IMR-90 (cell line): ENCODE measurements around the gene HMG20A. TPM values are rescaled to one million over a fixed set of nuclear protein-coding genes. Genes with fewer than 3 reads are reported as not detected.

Source experiments
- ATAC-seq: fragments of 200-7000 bp; cut with Tn5 transposase; 2 replicates; pipeline ENCODE4 v1.9.1; 2020; ENCODE audit warnings: low read depth, mild to moderate bottlenecking, moderate library complexity
- BruUV-seq: library from RNA; stranded (reverse); fragments of 400-500 nt; replicated peaks from 2 replicates; lab custom pipeline; 2021; lab: Mats Ljungman, UMichigan
- CTCF ChIA-PET: fragments of 300-600 bp; formaldehyde crosslinking; extraction: SDS; loops from one replicate; lab custom pipeline; 2021; ENCODE audit warnings: antibody characterized with exemption; lab: Yijun Ruan, JAX
- POLR2A ChIA-PET: fragments of 300-600 bp; sonication (Branson Sonifier 250); formaldehyde crosslinking; loops from one replicate; lab custom pipeline; 2022; ENCODE audit warnings: antibody characterized with exemption; ENCODE audit not compliant: unreplicated experiment; lab: Charles Lee
- DNase-seq: peaks from one replicate; pipeline ENCODE4 v3.0.0; 2013
- H2AFZ ChIP-seq: replicated peaks from 2 replicates; pipeline ENCODE3; 2013; ENCODE audit warnings: low read length, mild to moderate bottlenecking; ENCODE audit not compliant: poor library complexity
- H2AK5ac ChIP-seq: 2 replicates; pipeline ENCODE4 v1.6.1; 2013; ENCODE audit warnings: low read depth, low read length, inconsistent platforms
- H2AK9ac ChIP-seq: replicated peaks from 2 replicates; pipeline ENCODE3; 2013; ENCODE audit warnings: mild to moderate bottlenecking, low read depth, low read length, moderate library complexity; ENCODE audit not compliant: poor library complexity
- H2BK120ac ChIP-seq: 2 replicates; pipeline ENCODE4 v1.6.1; 2013; ENCODE audit warnings: low read depth, low read length, inconsistent platforms
- H2BK15ac ChIP-seq: 3 replicates; pipeline ENCODE4 v1.6.1; 2013; ENCODE audit warnings: low read depth, low read length, inconsistent platforms
- H2BK20ac ChIP-seq: 2 replicates; pipeline ENCODE4 v1.6.1; 2013; ENCODE audit warnings: low read depth, mild to moderate bottlenecking, inconsistent platforms, low read length, moderate library complexity
- H2BK5ac ChIP-seq: 2 replicates; pipeline ENCODE4 v1.6.1; 2013; ENCODE audit warnings: mild to moderate bottlenecking, low read depth, low read length, inconsistent platforms; ENCODE audit not compliant: poor library complexity, severe bottlenecking
- H3K14ac ChIP-seq: replicated peaks from 2 replicates; pipeline ENCODE4 v1.6.1; 2013; ENCODE audit warnings: low read depth, low read length, inconsistent platforms
- H3K18ac ChIP-seq: 2 replicates; pipeline ENCODE4 v1.6.1; 2013; ENCODE audit warnings: low read depth, low read length, control low read depth
- H3K23ac ChIP-seq: 2 replicates; pipeline ENCODE4 v1.6.1; 2013; ENCODE audit warnings: low read depth, low read length, inconsistent platforms
- H3K27ac ChIP-seq: 2 replicates; pipeline ENCODE4 v1.5.1; 2013; ENCODE audit warnings: mild to moderate bottlenecking, control low read depth, low read length; ENCODE audit not compliant: insufficient read depth
- H3K27me3 ChIP-seq: 2 replicates; pipeline ENCODE4 v1.6.1; 2013; ENCODE audit warnings: low read length; ENCODE audit not compliant: control insufficient read depth, insufficient read depth
- H3K36me3 ChIP-seq: 2 replicates; pipeline ENCODE4 v1.6.1; 2013; ENCODE audit warnings: low read length, mixed read lengths; ENCODE audit not compliant: control insufficient read depth, insufficient read depth
- H3K4ac ChIP-seq: 2 replicates; pipeline ENCODE4 v1.6.1; 2013; ENCODE audit warnings: low read depth, low read length, inconsistent platforms
- H3K4me1 ChIP-seq: 2 replicates; pipeline ENCODE4 v1.6.1; 2013; ENCODE audit warnings: low read length, mixed read lengths; ENCODE audit not compliant: control insufficient read depth, insufficient read depth
- H3K4me2 ChIP-seq: 2 replicates; pipeline ENCODE4 v1.6.1; 2013; ENCODE audit warnings: low read depth, mild to moderate bottlenecking, control low read depth, low read length, moderate library complexity
- H3K4me3 ChIP-seq: 2 replicates; pipeline ENCODE4 v1.5.1; 2013; ENCODE audit warnings: low read depth, mild to moderate bottlenecking, control low read depth, low read length, moderate library complexity; ENCODE audit not compliant: insufficient read depth
- H3K56ac ChIP-seq: 2 replicates; pipeline ENCODE4 v1.6.1; 2013; ENCODE audit warnings: low read length, inconsistent platforms; ENCODE audit not compliant: insufficient read depth; ENCODE audit errors: extremely low read depth
- H3K79me1 ChIP-seq, 2 experiments: 2 replicates each; pipeline ENCODE4 v1.6.1; 2013; ENCODE audit warnings: low read length in 2 of 2, inconsistent platforms in 1 of 2, low read depth in 1 of 2
- H3K9ac ChIP-seq: 2 replicates; pipeline ENCODE4 v1.6.1; 2013; ENCODE audit warnings: low read depth, low read length, control low read depth
- H3K9me1 ChIP-seq: 2 replicates; pipeline ENCODE4 v1.6.1; 2013; ENCODE audit warnings: low read length, inconsistent platforms; ENCODE audit not compliant: insufficient read depth
- H3K9me3 ChIP-seq: 2 replicates; pipeline ENCODE4 v1.6.1; 2013; ENCODE audit warnings: low read length; ENCODE audit not compliant: control insufficient read depth, insufficient read depth
- H4K20me1 ChIP-seq: 2 replicates; pipeline ENCODE4 v1.6.1; 2013; ENCODE audit warnings: low read length, inconsistent platforms; ENCODE audit not compliant: insufficient read depth
- H4K5ac ChIP-seq: 2 replicates; pipeline ENCODE4 v1.6.1; 2013; ENCODE audit warnings: mild to moderate bottlenecking, low read depth, low read length, control low read depth
- H4K8ac ChIP-seq, 2 experiments: 2 replicates each; pipeline ENCODE4 v1.6.1; 2013; ENCODE audit warnings: low read depth in 2 of 2, low read length in 2 of 2, control low read depth in 1 of 2, inconsistent platforms in 1 of 2
- H4K91ac ChIP-seq: 2 replicates; pipeline ENCODE4 v1.6.1; 2013; ENCODE audit warnings: low read depth, low read length, inconsistent platforms; ENCODE audit not compliant: insufficient read depth
- BHLHE40 ChIP-seq: fragments of 150-350 bp; IDR thresholded peaks from 2 replicates; pipeline ENCODE4 v1.6.1; 2016; ENCODE audit warnings: mild to moderate bottlenecking, low read depth, low read length
- CEBPB ChIP-seq: IDR thresholded peaks from 2 replicates; pipeline ENCODE4 v1.6.1; 2012; ENCODE audit warnings: low read depth, low read length, improper control_type of control experiment
- CTCF ChIP-seq: conservative IDR thresholded peaks from 2 replicates; pipeline ENCODE4 v1.5.1; 2012; ENCODE audit warnings: mild to moderate bottlenecking, low read depth, low read length, improper control_type of control experiment
- ELK1 ChIP-seq: fragments of 150-350 bp; IDR thresholded peaks from 2 replicates; pipeline ENCODE4 v1.6.1; 2016; ENCODE audit warnings: low read depth, mild to moderate bottlenecking, low read length, moderate library complexity, borderline replicate concordance
- MAFK ChIP-seq: IDR thresholded peaks from 2 replicates; pipeline ENCODE4 v1.6.1; 2012; ENCODE audit warnings: low read depth, low read length, improper control_type of control experiment
- MAZ ChIP-seq: IDR thresholded peaks from 2 replicates; pipeline ENCODE4 v1.6.1; 2012; ENCODE audit warnings: low read depth, mild to moderate bottlenecking, low read length, improper control_type of control experiment, moderate library complexity, borderline replicate concordance
- MXI1 ChIP-seq: IDR thresholded peaks from 2 replicates; pipeline ENCODE4 v1.6.1; 2012; ENCODE audit warnings: low read depth, mild to moderate bottlenecking, low read length, moderate library complexity, borderline replicate concordance
- NFE2L2 ChIP-seq: fragments of 150-350 bp; IDR thresholded peaks from 2 replicates; pipeline ENCODE4 v1.6.1; 2016; ENCODE audit warnings: low read depth, mild to moderate bottlenecking, low read length
- RFX5 ChIP-seq: IDR thresholded peaks from 2 replicates; pipeline ENCODE4 v1.8.0; 2012; ENCODE audit warnings: low read depth, mild to moderate bottlenecking, low read length, moderate library complexity
- SMC3 ChIP-seq: fragments of 150-350 bp; IDR thresholded peaks from 2 replicates; pipeline ENCODE4 v1.6.1; 2016; ENCODE audit warnings: low read depth, mild to moderate bottlenecking, antibody characterized with exemption, low read length, moderate library complexity
- USF2 ChIP-seq: fragments of 150-350 bp; IDR thresholded peaks from 2 replicates; pipeline ENCODE4 v1.6.1; 2017; ENCODE audit warnings: mild to moderate bottlenecking, antibody characterized with exemption, low read length, low read depth
- WGBS, 2 experiments: methylation state at CpG; one replicate each; pipeline versions ENCODE4 v1.1.5 to v1.1.7; 2013; ENCODE audit warnings: missing lambda C conversion rate in 2 of 2; ENCODE audit not compliant: insufficient read length in 1 of 2; ENCODE audit errors: extremely low coverage in 2 of 2; 5-methylcytosine and 5-hydroxymethylcytosine counted together
- dilution Hi-C: fragments of 300-500 bp; cut with HindIII; formaldehyde crosslinking; loops from one replicate; pipeline ENCODE4 v1.14.3; 2018; ENCODE audit warnings: low sequenced_read_pairs; ENCODE audit not compliant: unreplicated experiment
- in situ Hi-C: fragments of 300-500 bp; cut with MboI; formaldehyde crosslinking; loops from 3 replicates; pipeline ENCODE4 v1.14.3; 2019; ENCODE audit warnings: low sequenced_read_pairs, inconsistent platforms, mixed read lengths
- intact Hi-C: fragments of 100-400 bp; cut with micrococcal nuclease; formaldehyde crosslinking; loops from 2 replicates; pipeline ENCODE4 v1.10.0; 2022
- polyA plus RNA-seq, 3 experiments: library from polyadenylated mRNA; depleted of rRNA; stranded (reverse); fragments of >200 nt; gene quantifications; 2 replicates each; pipeline ENCODE4 v1.2.3, GENCODE V29; 2012; ENCODE audit warnings: low replicate concordance in 1 of 3
- total RNA-seq: library from RNA; depleted of rRNA; stranded (reverse); fragments of >200 nt; gene quantifications from 2 replicates; pipeline ENCODE4 v1.2.3, GENCODE V29; 2012

HMG20A gene
- total and polyA plus RNA-seq, 2 of the 4 experiments (the other 2 are of a cell fraction): 22.3 to 25.3 TPM

DNA sequence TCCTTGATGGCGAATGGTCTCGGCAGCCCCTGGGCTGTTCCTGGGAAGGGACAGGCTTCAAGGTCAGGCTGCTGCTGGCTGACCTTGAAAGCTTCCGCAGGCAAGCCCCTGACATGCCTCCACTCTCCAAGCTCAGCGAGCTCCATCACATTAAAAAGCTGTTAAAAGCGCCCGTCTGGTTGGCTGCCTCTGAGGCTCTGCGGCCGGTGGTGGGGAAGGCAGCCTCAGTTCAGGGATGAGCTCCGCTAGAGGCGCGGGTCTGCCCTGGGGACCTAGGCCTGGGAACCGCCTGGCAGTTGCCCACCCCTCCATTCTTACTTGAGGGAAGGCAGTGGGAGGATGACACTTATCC lies 108.3 kb downstream of the HMG20A start:
- no peak overlapping the region for H4K8ac ChIP-seq
- no peak overlapping the region for H3K9ac ChIP-seq
- no CpG with 5 or more reads among the region's 12 CpGs for WGBS, 2 experiments
- H2BK5ac ChIP-seq: no peak overlapping the region
- no peaks in the 10 kb centered on the region for H3K36me3 ChIP-seq
- peak overlapping the region; percentile 46; the same call in 1 of the 2 replicates for H2BK120ac ChIP-seq
- CTCF ChIA-PET: no interaction called here
- POLR2A ChIA-PET: interaction anchor here (0.6 kb wide), 1 partner anchor 427 kb away, joined by 3 read pairs; no protein-coding TSS in a partner anchor
- no peak for ATAC-seq
- H2BK20ac ChIP-seq: no peak overlapping the region
- no TSS peak for BruUV-seq
- no peak for DNase-seq
- peak overlapping the region; percentile 43; the same call in 1 of the 2 replicates for H3K4ac ChIP-seq
- H2AFZ ChIP-seq: no peak overlapping the region
- H3K23ac ChIP-seq: no peak overlapping the region
- peaks cover 17% of the 10 kb centered on the region for H3K4me1 ChIP-seq
- H3K9me1 ChIP-seq: peaks cover 16% of the 10 kb centered on the region
- in situ Hi-C loops (no loop called here), intact Hi-C loops (no loop called here), dilution Hi-C loops (no loop called here)
- no peaks in the 10 kb centered on the region for H3K9me3 ChIP-seq
- no peak overlapping the region for H2AK9ac ChIP-seq
- TF ChIP-seq ELK1 (no peak), MAFK (no peak), SMC3 (no peak), CTCF (no peak), MAZ (no peak), MXI1 (no peak), USF2 (no peak), NFE2L2 (no peak), CEBPB (no peak), BHLHE40 (no peak), RFX5 (no peak)
- peaks cover 18% of the 10 kb centered on the region for H3K27me3 ChIP-seq
- H4K20me1 ChIP-seq: no peaks in the 10 kb centered on the region
- no peak overlapping the region for H3K56ac ChIP-seq
- H4K5ac ChIP-seq: no peak overlapping the region
- no peak overlapping the region for H2BK15ac ChIP-seq
- 0 out of 2 replicates have a peak overlapping the region, but pooled peaks have one; percentile 18 for H4K91ac ChIP-seq
- no peak overlapping the region for H3K27ac ChIP-seq
- H2AK5ac ChIP-seq: peak overlapping the region; percentile 57; the same call in 1 of the 2 replicates
- no peak overlapping the region for H3K4me3 ChIP-seq
- no peaks in the 10 kb centered on the region; a peak in 1 of 4 replicates for H3K79me1 ChIP-seq
- no peak overlapping the region for H3K18ac ChIP-seq
- H3K4me2 ChIP-seq: no peak overlapping the region
- 0 out of 2 replicates have a peak overlapping the region, but pooled peaks have one; percentile 8 for H3K14ac ChIP-seq
